PC-3 (cell line): ENCODE results near the gene DACT2.

ENCODE experiments used
- CTCF ChIP-seq: fragments of 300-600 bp; sonication (generic); conservative IDR thresholded peaks from 2 replicates; pipeline ENCODE4 v1.5.1; 2017; ENCODE audit warnings: antibody characterized with exemption, low read depth, mild to moderate bottlenecking, low read length
- EZH2 ChIP-seq: fragments of 300-600 bp; sonication (generic); IDR thresholded peaks from one replicate; pipeline ENCODE4 v1.6.1; 2017; ENCODE audit warnings: antibody characterized with exemption, mild to moderate bottlenecking, low read length; ENCODE audit not compliant: unreplicated experiment
- EZH2phosphoT487 ChIP-seq: fragments of 300-600 bp; sonication (generic); IDR thresholded peaks from 2 replicates; pipeline ENCODE4 v1.6.1; 2018; ENCODE audit warnings: mild to moderate bottlenecking, antibody characterized with exemption, low read length, borderline replicate concordance

- TF ChIP-seq CTCF (no peak), EZH2 (no peak), EZH2phosphoT487 (no peak)
Measured at GRCh38 chr6:168261234-168261633, 58.3 kb downstream of the DACT2 start.
